ENCODE results near the gene GRB7. TPM values are rescaled to one million over a fixed set of nuclear protein-coding genes. Genes with fewer than 3 reads are reported as not detected.
A peak's percentile ranks its signal among the peaks of the same experiment; 100 is the strongest.

Gene GRB7
- total RNA-seq, 4 donors from 2014 or later, result 0.51 to 14.3 (median 5.6) TPM

GRCh38 chr17:39736319-39737165 lies 1.2 kb upstream of the GRB7 start:
- no peaks in the 10 kb centered on the region for H3K9me3 ChIP-seq
- H3K36me3 ChIP-seq, result no peaks in the 10 kb centered on the region
- DNase-seq, result no peak
- TF ChIP-seq POLR2A (IDR thresholded peaks at IDR 0.05) (no peak), CTCF (IDR thresholded peaks at IDR 0.05) (no peak)
- H3K27me3 ChIP-seq, result peaks cover 0 to 9% of the 10 kb centered on the region in 2 donors
- H3K4me3 ChIP-seq, result no peak overlapping the region
- intact Hi-C loops (cut with DNase I; ENCODE audit: low total_unique reads), result no loop called here
- no peak overlapping the region for H3K27ac ChIP-seq
- peaks cover 0 to 20% of the 10 kb centered on the region in 2 donors for H3K4me1 ChIP-seq

GRCh38 chr17:39737206-39737759 lies 455 bp upstream of the GRB7 start:
- TF ChIP-seq CTCF (IDR thresholded peaks at IDR 0.05) (no peak), POLR2A (IDR thresholded peaks at IDR 0.05) (no peak)
- H3K27me3 ChIP-seq, result peaks cover 0 to 9% of the 10 kb centered on the region in 2 donors
- no peaks in the 10 kb centered on the region for H3K9me3 ChIP-seq
- intact Hi-C loops (cut with DNase I; ENCODE audit: low total_unique reads), result no loop called here
- H3K4me3 ChIP-seq, result no peak overlapping the region
- DNase-seq, result no peak
- no peaks in the 10 kb centered on the region for H3K36me3 ChIP-seq
- peaks cover 0 to 20% of the 10 kb centered on the region in 2 donors for H3K4me1 ChIP-seq
- H3K27ac ChIP-seq, result no peak overlapping the region

DNA sequence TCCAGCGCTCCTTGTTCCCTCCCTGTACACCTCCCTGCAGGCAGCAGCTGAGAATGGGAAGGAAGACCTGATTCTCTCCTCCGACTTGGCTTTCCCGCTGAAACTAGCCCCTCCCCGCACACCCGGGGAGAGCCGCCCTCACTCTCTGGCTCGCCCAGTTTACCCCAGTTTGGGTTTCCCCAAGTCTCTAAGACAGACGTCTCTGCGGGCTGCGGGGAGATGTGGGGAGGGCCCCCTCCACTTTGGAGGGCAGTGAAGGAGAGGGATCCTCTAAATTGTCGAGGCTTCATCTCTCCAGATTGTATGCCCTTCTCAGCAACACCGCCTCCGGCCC lies 797 bp downstream of the GRB7 start:
- DNase-seq, result no peak
- Histone ChIP-seq H3K27ac (peak overlapping the region in 1 of 2 donors; percentile 29), H3K4me1 (peaks cover 0 to 20% of the 10 kb centered on the region in 2 donors), H3K27me3 (peaks cover 0 to 9% of the 10 kb centered on the region in 2 donors), H3K36me3 (no peaks in the 10 kb centered on the region), H3K9me3 (no peaks in the 10 kb centered on the region), H3K4me3 (peak overlapping the region; percentile 2 to 18)
- no peak for TF ChIP-seq POLR2A (IDR thresholded peaks at IDR 0.05)
- no peak for TF ChIP-seq CTCF (IDR thresholded peaks at IDR 0.05)
- intact Hi-C loops (cut with DNase I; ENCODE audit: low total_unique reads), result no loop called here

- Histone ChIP-seq H3K27ac (peak overlapping the region; percentile 21 to 74), H3K27me3 (peaks cover 0 to 9% of the 10 kb centered on the region in 2 donors), H3K4me3 (peak overlapping the region; percentile 18 to 20), H3K4me1 (peaks cover 0 to 20% of the 10 kb centered on the region in 2 donors), H3K9me3 (no peaks in the 10 kb centered on the region), H3K36me3 (no peaks in the 10 kb centered on the region)
- DNase-seq, result peak; percentile 36 to 69
- intact Hi-C loops (cut with DNase I; ENCODE audit: low total_unique reads), result no loop called here
- TF ChIP-seq CTCF (IDR thresholded peaks at IDR 0.05) (no peak), POLR2A (IDR thresholded peaks at IDR 0.05) (peak in 1 of 2 donors; percentile 35)
Observed at GRCh38 chr17:39738983-39739884, 1.5 kb downstream of the GRB7 start.

Measured in uterus (tissue), 4 donors.